MM.1S (cell line): ENCODE data around the gene RELN.

Source experiments
- DNase-seq: peaks from one replicate; pipeline ENCODE4 v3.0.0-alpha.2; 2015
- H2AFZ ChIP-seq: fragments of 300-600 bp; sonication (generic); 2 replicates; pipeline ENCODE4 v1.6.0; 2016; ENCODE audit warnings: antibody characterized with exemption, low read length
- H3F3A ChIP-seq: fragments of 300-600 bp; sonication (generic); 2 replicates; pipeline ENCODE4 v1.6.1; 2016; ENCODE audit warnings: mild to moderate bottlenecking, antibody characterized with exemption, low read length, moderate library complexity, mixed read lengths; ENCODE audit not compliant: insufficient read depth
- H3K27ac ChIP-seq: fragments of 300-600 bp; sonication (generic); 2 replicates; pipeline ENCODE4 v1.5.1; 2016; ENCODE audit warnings: mild to moderate bottlenecking, low read length
- H3K27me3 ChIP-seq: fragments of 300-600 bp; sonication (generic); replicated peaks from 2 replicates; pipeline ENCODE4 v1.6.0; 2016; ENCODE audit warnings: low read length; ENCODE audit not compliant: insufficient read depth
- H3K36me3 ChIP-seq: fragments of 300-600 bp; sonication (generic); replicated peaks from 2 replicates; pipeline ENCODE4 v1.6.1; 2016; ENCODE audit warnings: mild to moderate bottlenecking, low read length, mixed read lengths; ENCODE audit not compliant: insufficient read depth
- H3K4me1 ChIP-seq: fragments of 300-600 bp; sonication (generic); 2 replicates; pipeline ENCODE4 v1.6.1; 2016; ENCODE audit warnings: low read length, mixed read lengths
- H3K4me2 ChIP-seq: fragments of 300-600 bp; sonication (generic); 2 replicates; pipeline ENCODE4 v1.6.0; 2016; ENCODE audit warnings: low read depth, low read length
- H3K4me3 ChIP-seq: fragments of 300-600 bp; sonication (generic); 2 replicates; pipeline ENCODE4 v1.5.1; 2016; ENCODE audit warnings: low read length, mixed read lengths
- H3K79me2 ChIP-seq: fragments of 300-600 bp; sonication (generic); 2 replicates; pipeline ENCODE4 v1.6.1; 2016; ENCODE audit warnings: mixed run types, low read length, mixed read lengths
- H3K9ac ChIP-seq: fragments of 300-600 bp; sonication (generic); 2 replicates; pipeline ENCODE4 v1.6.1; 2016; ENCODE audit warnings: low read length, mixed read lengths
- H3K9me2 ChIP-seq: fragments of 300-600 bp; sonication (generic); replicated peaks from 2 replicates; pipeline ENCODE4 v1.6.1; 2016; ENCODE audit warnings: mild to moderate bottlenecking, low read length, mixed read lengths; ENCODE audit not compliant: insufficient read depth
- H3K9me3 ChIP-seq: fragments of 300-600 bp; sonication (generic); replicated peaks from 2 replicates; pipeline ENCODE4 v1.6.1; 2016; ENCODE audit warnings: mild to moderate bottlenecking, low read length, mixed read lengths; ENCODE audit not compliant: insufficient read depth
- H4K20me1 ChIP-seq: fragments of 300-600 bp; sonication (generic); 2 replicates; pipeline ENCODE4 v1.6.1; 2016; ENCODE audit warnings: mild to moderate bottlenecking, low read length, moderate library complexity, mixed read lengths; ENCODE audit not compliant: insufficient read depth
- CTCF ChIP-seq: fragments of 300-600 bp; sonication (generic); IDR thresholded peaks from 2 replicates; pipeline ENCODE4 v1.5.1; 2016; ENCODE audit warnings: antibody characterized with exemption, low read length, mixed read lengths
- EZH2 ChIP-seq: fragments of 300-600 bp; sonication (generic); optimal IDR thresholded peaks from 2 replicates; pipeline ENCODE3; 2017; ENCODE audit warnings: low read depth, mild to moderate bottlenecking, antibody characterized with exemption, low read length, mixed read lengths
- EZH2phosphoT487 ChIP-seq: fragments of 300-600 bp; sonication (generic); IDR thresholded peaks from 2 replicates; pipeline ENCODE4 v1.6.1; 2018; ENCODE audit warnings: antibody characterized with exemption, low read length

The RELN gene

DNA sequence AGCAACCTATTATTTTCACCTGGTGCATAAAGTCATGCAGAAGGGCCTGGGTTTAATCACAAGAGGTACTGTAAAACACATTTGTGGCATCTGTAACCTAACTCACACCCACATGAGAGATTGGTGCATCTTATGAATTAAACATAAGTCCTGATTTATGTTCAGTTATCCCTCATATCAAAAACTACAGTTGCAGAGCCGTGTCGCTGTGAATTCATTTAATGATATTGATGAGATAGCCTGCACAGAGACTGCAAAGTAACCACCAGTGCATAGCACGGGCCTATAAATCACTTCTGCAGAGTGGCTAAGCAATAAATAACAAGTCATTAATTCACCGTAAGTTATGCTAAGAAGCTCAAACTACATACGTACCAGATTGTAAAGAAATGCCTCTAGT lies 178.2 kb downstream of the RELN start:
- Histone ChIP-seq H3K4me1 (no peaks in the 10 kb centered on the region), H4K20me1 (no peaks in the 10 kb centered on the region), H2AFZ (no peak overlapping the region), H3K27ac (no peak overlapping the region), H3K79me2 (no peaks in the 10 kb centered on the region), H3K4me3 (no peak overlapping the region), H3F3A (no peaks in the 10 kb centered on the region), H3K27me3 (peaks cover 46% of the 10 kb centered on the region), H3K9ac (no peak overlapping the region), H3K4me2 (no peak overlapping the region), H3K9me3 (no peaks in the 10 kb centered on the region), H3K9me2 (no peaks in the 10 kb centered on the region), H3K36me3 (no peaks in the 10 kb centered on the region)
- no peak for DNase-seq
- no peak for TF ChIP-seq EZH2phosphoT487
- TF ChIP-seq EZH2 = no peak
- TF ChIP-seq CTCF = no peak

DNA sequence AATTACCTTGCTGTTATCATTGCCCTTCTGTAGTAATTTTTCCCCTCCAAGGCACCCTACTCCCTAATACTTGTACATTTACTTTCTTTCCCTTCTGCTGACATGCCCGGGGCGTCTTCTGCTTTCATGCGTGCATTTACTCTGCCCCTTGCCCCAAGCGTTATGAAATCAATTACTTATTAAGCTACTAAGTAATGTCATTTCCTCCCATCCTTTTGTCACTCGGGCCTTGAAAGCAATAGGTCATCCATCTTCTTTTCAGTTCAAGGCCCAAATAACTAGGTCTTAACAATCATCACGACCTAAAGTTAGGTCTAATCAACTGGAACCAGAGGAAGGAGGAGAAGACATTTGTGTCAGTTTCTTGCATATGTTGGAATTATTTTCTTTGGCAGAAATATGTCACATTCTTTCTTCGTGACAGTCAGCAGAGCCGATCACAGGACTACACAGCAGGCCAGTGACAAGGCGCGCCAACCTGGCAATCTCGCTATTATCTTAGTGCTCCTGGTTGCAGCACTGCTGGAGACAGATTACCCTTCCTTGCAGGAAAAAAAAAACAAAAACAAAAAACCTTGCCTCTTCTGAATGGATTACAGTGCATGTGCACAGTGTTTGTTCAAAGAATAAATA lies 179.2 kb downstream of the RELN start:
- no peaks in the 10 kb centered on the region for H3F3A ChIP-seq
- no peak overlapping the region for H3K27ac ChIP-seq
- no peaks in the 10 kb centered on the region for H4K20me1 ChIP-seq
- H3K79me2 ChIP-seq = no peaks in the 10 kb centered on the region
- H3K4me2 ChIP-seq = no peak overlapping the region
- H3K4me3 ChIP-seq = no peak overlapping the region
- no peak overlapping the region for H2AFZ ChIP-seq
- H3K27me3 ChIP-seq = peaks cover 44% of the 10 kb centered on the region
- H3K9ac ChIP-seq = no peak overlapping the region
- no peaks in the 10 kb centered on the region for H3K4me1 ChIP-seq
- H3K9me3 ChIP-seq = no peaks in the 10 kb centered on the region
- H3K9me2 ChIP-seq = no peaks in the 10 kb centered on the region
- TF ChIP-seq EZH2 (no peak), EZH2phosphoT487 (no peak), CTCF (no peak)
- no peak for DNase-seq
- H3K36me3 ChIP-seq = no peaks in the 10 kb centered on the region

DNA sequence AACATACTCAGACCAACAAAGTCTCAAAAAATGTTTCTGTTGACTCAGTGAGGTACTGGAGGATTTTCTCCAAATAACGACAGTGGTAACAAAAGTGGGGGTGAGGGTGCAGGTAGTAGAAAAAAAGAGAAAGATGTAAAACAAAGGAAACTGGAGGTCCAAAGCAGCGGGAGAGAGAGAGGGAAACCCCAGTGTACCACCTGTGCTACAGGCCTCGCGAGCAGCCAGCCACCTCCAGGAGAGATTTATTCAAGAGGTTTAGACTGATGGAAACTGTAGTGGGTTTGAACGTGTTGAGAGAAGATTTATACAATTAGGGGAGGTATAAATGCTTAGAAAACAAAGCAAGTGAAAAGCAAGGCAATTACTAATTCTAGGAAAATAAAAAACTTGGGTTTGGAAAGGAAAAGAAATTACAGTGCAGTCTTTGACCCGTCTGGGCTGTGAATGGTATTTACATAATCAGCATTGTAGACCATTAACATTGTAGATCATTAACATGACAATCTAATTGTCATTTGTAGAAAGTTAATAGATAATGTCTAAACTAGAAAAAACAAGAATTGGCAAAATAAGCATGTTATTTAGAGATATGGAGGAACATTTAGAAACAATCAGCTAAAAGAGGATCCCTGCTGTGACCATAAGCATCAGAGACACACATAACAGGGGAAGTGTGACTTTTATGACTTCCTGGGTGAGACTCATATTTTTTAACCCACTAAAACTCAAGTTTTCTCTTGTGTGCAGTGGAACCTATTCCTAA lies 180.0 kb downstream of the RELN start:
- no peaks in the 10 kb centered on the region for H3K79me2 ChIP-seq
- H3K4me1 ChIP-seq = no peaks in the 10 kb centered on the region
- no peaks in the 10 kb centered on the region for H3F3A ChIP-seq
- no peak overlapping the region for H2AFZ ChIP-seq
- H3K27ac ChIP-seq = no peak overlapping the region
- no peak overlapping the region for H3K4me2 ChIP-seq
- TF ChIP-seq EZH2phosphoT487 (no peak), EZH2 (no peak), CTCF (no peak)
- no peaks in the 10 kb centered on the region for H3K9me3 ChIP-seq
- H3K27me3 ChIP-seq = peaks cover 41% of the 10 kb centered on the region
- no peak overlapping the region for H3K9ac ChIP-seq
- H3K4me3 ChIP-seq = no peak overlapping the region
- H3K9me2 ChIP-seq = no peaks in the 10 kb centered on the region
- no peaks in the 10 kb centered on the region for H4K20me1 ChIP-seq
- H3K36me3 ChIP-seq = no peaks in the 10 kb centered on the region
- DNase-seq = no peak
